ENCODE results near the gene DHX30. TPM values are rescaled to one million over a fixed set of nuclear protein-coding genes. Genes with fewer than 3 reads are reported as not detected.

Gene DHX30, protein sequence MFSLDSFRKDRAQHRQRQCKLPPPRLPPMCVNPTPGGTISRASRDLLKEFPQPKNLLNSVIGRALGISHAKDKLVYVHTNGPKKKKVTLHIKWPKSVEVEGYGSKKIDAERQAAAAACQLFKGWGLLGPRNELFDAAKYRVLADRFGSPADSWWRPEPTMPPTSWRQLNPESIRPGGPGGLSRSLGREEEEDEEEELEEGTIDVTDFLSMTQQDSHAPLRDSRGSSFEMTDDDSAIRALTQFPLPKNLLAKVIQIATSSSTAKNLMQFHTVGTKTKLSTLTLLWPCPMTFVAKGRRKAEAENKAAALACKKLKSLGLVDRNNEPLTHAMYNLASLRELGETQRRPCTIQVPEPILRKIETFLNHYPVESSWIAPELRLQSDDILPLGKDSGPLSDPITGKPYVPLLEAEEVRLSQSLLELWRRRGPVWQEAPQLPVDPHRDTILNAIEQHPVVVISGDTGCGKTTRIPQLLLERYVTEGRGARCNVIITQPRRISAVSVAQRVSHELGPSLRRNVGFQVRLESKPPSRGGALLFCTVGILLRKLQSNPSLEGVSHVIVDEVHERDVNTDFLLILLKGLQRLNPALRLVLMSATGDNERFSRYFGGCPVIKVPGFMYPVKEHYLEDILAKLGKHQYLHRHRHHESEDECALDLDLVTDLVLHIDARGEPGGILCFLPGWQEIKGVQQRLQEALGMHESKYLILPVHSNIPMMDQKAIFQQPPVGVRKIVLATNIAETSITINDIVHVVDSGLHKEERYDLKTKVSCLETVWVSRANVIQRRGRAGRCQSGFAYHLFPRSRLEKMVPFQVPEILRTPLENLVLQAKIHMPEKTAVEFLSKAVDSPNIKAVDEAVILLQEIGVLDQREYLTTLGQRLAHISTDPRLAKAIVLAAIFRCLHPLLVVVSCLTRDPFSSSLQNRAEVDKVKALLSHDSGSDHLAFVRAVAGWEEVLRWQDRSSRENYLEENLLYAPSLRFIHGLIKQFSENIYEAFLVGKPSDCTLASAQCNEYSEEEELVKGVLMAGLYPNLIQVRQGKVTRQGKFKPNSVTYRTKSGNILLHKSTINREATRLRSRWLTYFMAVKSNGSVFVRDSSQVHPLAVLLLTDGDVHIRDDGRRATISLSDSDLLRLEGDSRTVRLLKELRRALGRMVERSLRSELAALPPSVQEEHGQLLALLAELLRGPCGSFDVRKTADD
- total RNA-seq, result 82.5 TPM

DNA sequence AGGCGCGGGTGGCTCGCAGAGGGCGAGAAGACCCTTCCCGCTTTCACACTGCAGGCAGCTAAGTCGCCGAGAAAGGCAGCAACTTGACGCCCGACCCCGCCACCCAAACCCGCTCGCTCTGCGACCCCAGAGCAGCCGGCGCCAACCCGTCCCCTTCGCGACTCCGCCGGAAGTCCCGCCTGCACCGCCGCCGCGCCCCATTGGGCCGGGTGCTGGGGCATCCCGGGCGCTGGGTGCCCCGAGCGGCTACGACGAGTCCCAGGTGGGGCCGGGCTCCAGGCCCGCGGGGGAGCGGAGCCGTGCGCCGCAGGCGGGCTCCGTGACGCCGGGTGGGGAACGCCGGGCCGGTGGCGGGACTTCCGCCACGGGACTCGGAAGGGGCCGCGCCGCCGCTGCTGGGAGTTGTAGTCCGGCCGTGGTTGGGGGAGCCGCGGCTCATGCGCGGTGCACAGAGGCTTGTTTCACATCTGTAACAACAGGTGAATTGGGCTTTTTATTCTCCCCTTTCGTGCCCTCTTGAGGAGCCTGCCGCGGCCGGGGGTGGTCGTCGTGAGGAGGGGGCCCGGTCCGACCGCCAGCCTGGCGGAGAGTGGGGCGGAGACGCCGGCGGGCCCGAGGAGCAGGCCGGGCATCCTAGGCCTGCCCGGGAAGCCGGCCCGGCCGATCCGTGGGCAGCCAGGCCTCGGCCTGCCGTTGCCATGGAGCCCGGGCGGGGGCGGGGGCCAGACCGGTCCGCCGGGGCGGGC, at the start of gene DHX30:
DHX30 (plus strand) TSS at position 405 of the 746 bp plus-strand sequence. CDS start 7,546 bp downstream, outside the sequence.

GRCh38 chr3:47781685-47782445, 21.1 kb upstream of the DHX30 start, which contains the start of gene SMARCC1:
TSS of gene SMARCC1 (minus strand) at chr3:47781893. CDS start at chr3:47781797, 96 bp downstream.

Small RNA genes within 50 kb of the gene (small RNA-seq; reads per million reads assigned to genes)
- gene MIR1226 (ENCODE audit: low replicate concordance) (0.14 reads per million), gene RF02271 (ENCODE audit: low replicate concordance) (not detected)

Other genes starting within 250 kb of the DHX30 start
- 1.3 TPM for gene CSPG5, start 224.3 kb upstream of the DHX30 start, total RNA-seq
- 69.2 TPM for gene SMARCC1, start 21.2 kb upstream of the DHX30 start, total RNA-seq
- gene MAP4, start 213.3 kb downstream of the DHX30 start, total RNA-seq, result 113 TPM